A549 (cell line): Measurements from ENCODE around the gene PGBD1. TPM values are rescaled to one million over a fixed set of nuclear protein-coding genes. Genes with fewer than 3 reads are reported as not detected.
A peak's percentile ranks its signal among the peaks of the same experiment; 100 is the strongest.

Source experiments
- ATAC-seq, 2 experiments: fragments of 200-7000 bp in 1 of 2; fragments of >200 bp in 1 of 2; cut with Nextera tagmentation in 1 of 2; cut with Tn5 transposase in 1 of 2; 3 replicates each; pipeline versions ENCODE4 v1.8.0 to v1.9.1; 2018 to 2020; ENCODE audit warnings: mild to moderate bottlenecking in 1 of 2, moderate library complexity in 1 of 2
- CTCF ChIA-PET: fragments of 300-600 bp; sonication (Branson Sonifier 250); formaldehyde crosslinking; extraction: SDS; loops from one replicate; lab custom pipeline; 2021; ENCODE audit warnings: antibody characterized with exemption, inconsistent platforms; lab: Yijun Ruan, JAX
- POLR2A ChIA-PET: fragments of 350-600 bp; formaldehyde crosslinking; extraction: SDS; loops from one replicate; lab custom pipeline; 2021; ENCODE audit warnings: antibody characterized with exemption, inconsistent platforms; lab: Yijun Ruan, JAX
- DNase-seq, 2 experiments: peaks; one replicate each; pipeline versions ENCODE4 v3.0.0 to v3.0.0-alpha.2; 2011 to 2016; ENCODE audit warnings: low read depth in 1 of 2, low spot score in 1 of 2
- FAIRE-seq: peaks from 2 replicates; lab custom pipeline; 2011; peaks lifted over from hg19 to GRCh38; lab: Jason Lieb, UNC
- H3K27ac ChIP-seq, 2 experiments: fragments of >200 bp; sonication (Bioruptor Twin); formaldehyde crosslinking; 3 replicates each; pipeline ENCODE4 v1.5.1; 2016 to 2017
- H3K4me1 ChIP-seq: fragments of >200 bp; sonication (Bioruptor Twin); formaldehyde crosslinking; 3 replicates; pipeline ENCODE4 v1.6.1; 2016
- H3K4me2 ChIP-seq: fragments of >200 bp; sonication (Bioruptor Twin); formaldehyde crosslinking; 3 replicates; pipeline ENCODE4 v1.6.1; 2016
- H3K4me3 ChIP-seq: fragments of >200 bp; sonication (Bioruptor Twin); formaldehyde crosslinking; 3 replicates; pipeline ENCODE4 v1.5.1; 2016
- H3K9me3 ChIP-seq: fragments of >200 bp; sonication (Bioruptor Twin); formaldehyde crosslinking; 3 replicates; pipeline ENCODE4 v1.6.1; 2016
- BHLHE40 ChIP-seq: IDR thresholded peaks from 2 replicates; pipeline ENCODE4 v1.6.1; 2012; ENCODE audit warnings: low read depth, low read length, inconsistent platforms
- EHMT2 ChIP-seq: fragments of 200-600 bp; sonication (generic); IDR thresholded peaks from 2 replicates; pipeline ENCODE4 v1.6.1; 2016; ENCODE audit warnings: antibody characterized with exemption, low read depth, mild to moderate bottlenecking, moderate library complexity
- FOSB ChIP-seq: fragments of 250-450 bp; sonication (Bioruptor Pico); IDR thresholded peaks from 2 replicates; pipeline ENCODE4 v1.5.0; 2020; ENCODE audit warnings: mild to moderate bottlenecking, moderate library complexity
- HOXA7 ChIP-seq: fragments of 250-450 bp; sonication (Bioruptor Pico); IDR thresholded peaks from 2 replicates; pipeline ENCODE4 v1.5.0; 2020; ENCODE audit warnings: mild to moderate bottlenecking, moderate library complexity
- JUN ChIP-seq, 2 experiments: fragments of >200 bp; sonication (Bioruptor Twin); formaldehyde crosslinking; IDR thresholded peaks; 2 replicates in 1 of 2; 3 replicates in 1 of 2; pipeline ENCODE4 v1.6.1; 2016 to 2017
- KDM5A ChIP-seq: fragments of 200-600 bp; sonication (generic); IDR thresholded peaks from 2 replicates; pipeline ENCODE4 v1.6.1; 2016; ENCODE audit warnings: antibody characterized with exemption, mild to moderate bottlenecking
- MYC ChIP-seq: IDR thresholded peaks from 2 replicates; pipeline ENCODE4 v1.6.1; 2012; ENCODE audit warnings: mild to moderate bottlenecking, inconsistent platforms, low read length, improper control_type of control experiment, borderline replicate concordance
- NFE2L2 ChIP-seq: fragments of 150-350 bp; conservative IDR thresholded peaks from 2 replicates; pipeline ENCODE4 v1.6.1; 2014; ENCODE audit warnings: low read length
- PHF8 ChIP-seq: fragments of 200-600 bp; sonication (generic); IDR thresholded peaks from 2 replicates; pipeline ENCODE4 v1.6.1; 2016; ENCODE audit warnings: low read depth, mild to moderate bottlenecking, antibody characterized with exemption, moderate library complexity, borderline replicate concordance
- RFX5 ChIP-seq: fragments of 450-650 bp; IDR thresholded peaks from 2 replicates; pipeline ENCODE4 v1.7.1; 2014; ENCODE audit warnings: antibody characterized with exemption, mild to moderate bottlenecking, moderate library complexity
- SMC3 ChIP-seq: fragments of >200 bp; sonication (Bioruptor Twin); formaldehyde crosslinking; IDR thresholded peaks from 3 replicates; pipeline ENCODE4 v1.6.1; 2018; ENCODE audit warnings: inconsistent platforms
- TP53 ChIP-seq: fragments of 250-450 bp; sonication (Bioruptor Pico); IDR thresholded peaks from 2 replicates; pipeline ENCODE4 v1.5.0; 2021; ENCODE audit warnings: mild to moderate bottlenecking, moderate library complexity
- ZFP36 ChIP-seq: fragments of 450-650 bp; IDR thresholded peaks from 2 replicates; pipeline ENCODE4 v1.6.1; 2014; ENCODE audit warnings: borderline replicate concordance; ENCODE audit not compliant: partially characterized antibody
- ZNF302 ChIP-seq: fragments of 250-450 bp; sonication (Bioruptor Pico); IDR thresholded peaks from 2 replicates; pipeline ENCODE4 v1.9.0; 2021; ENCODE audit warnings: inconsistent platforms, mild to moderate bottlenecking, moderate library complexity
- WGBS: methylation state at CpG from one replicate; pipeline ENCODE4 v1.1.6; 2017; ENCODE audit errors: missing lambda C conversion rate; 5-methylcytosine and 5-hydroxymethylcytosine counted together
- polyA plus RNA-seq, 4 experiments: library from polyadenylated mRNA; depleted of rRNA in 3 of 4; stranded (reverse); fragments of >200 nt; fragmentation: RNase III in 1 of 4; extraction: RNeasy Plus Mini Kit Qiagen cat#74134 plus additional on column Dnase treatment in 1 of 4; gene quantifications; 2 replicates in 3 of 4; 3 replicates in 1 of 4; pipeline ENCODE4 v1.2.3, GENCODE V29; 2011 to 2017
- TF ChIP-seq, protein P1 (sequence below): IDR thresholded peaks from 2 replicates; pipeline ENCODE4 v1.6.1; 2012
- TF ChIP-seq, protein P2 (sequence below): IDR thresholded peaks from 2 replicates; pipeline ENCODE4 v1.6.1; 2012
- TF ChIP-seq, protein P3 (sequence below): fragments of 150-350 bp; IDR thresholded peaks from 2 replicates; pipeline ENCODE4 v1.6.1; 2014; ENCODE audit warnings: low read depth, mild to moderate bottlenecking, low read length
- TF ChIP-seq, protein P4 (sequence below): fragments of 450-650 bp; IDR thresholded peaks from 2 replicates; pipeline ENCODE4 v1.6.1; 2014; ENCODE audit warnings: antibody characterized with exemption

The PGBD1 gene
- polyA plus RNA-seq, 2 of the 4 experiments (the other 2 are of a cell fraction): 4.1 to 7.0 TPM

DNA sequence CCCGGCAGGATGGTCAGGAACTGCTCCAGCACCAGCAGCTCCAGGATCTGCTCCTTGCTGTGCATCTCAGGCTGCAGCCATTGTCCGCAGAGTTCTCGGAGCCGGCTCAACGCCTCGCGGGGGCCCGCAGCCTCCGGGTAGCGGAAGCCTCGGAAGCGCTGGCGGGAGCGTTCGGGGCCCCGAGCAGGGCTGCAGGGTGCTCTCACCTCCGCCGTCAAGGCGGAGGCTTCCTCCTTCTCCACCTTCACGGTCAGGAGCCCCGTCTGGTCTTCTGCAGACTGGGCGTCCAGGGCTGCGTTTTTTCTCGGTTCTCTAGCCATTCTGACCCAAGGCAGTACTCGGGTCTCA is 29.7 kb upstream of the PGBD1 start:
- CTCF ChIA-PET: no interaction called here
- FAIRE-seq: no peak
- ATAC-seq: peak; percentile 39 to 61; a peak in 3 of 6 replicates
- Histone ChIP-seq H3K4me1 (peaks cover 5% of the 10 kb centered on the region; the same call in 1 of the 3 replicates), H3K27ac (peak overlapping the region; percentile 75 to 91), H3K4me2 (peak overlapping the region; percentile 76), H3K4me3 (peak overlapping the region; percentile 86), H3K9me3 (no peaks in the 10 kb centered on the region)
- no peak for DNase-seq
- POLR2A ChIA-PET: interaction anchor here (0.9 to 2.1 kb wide), 7 partner anchors 8 to 115 kb away, joined by 3 to 25 read pairs (median 6); partner anchors contain the start of genes PGBD1, ZKSCAN8, ZSCAN26 and ZSCAN31
- WGBS: 0% methylated on average over 4 of the region's 25 CpGs
- TF ChIP-seq, protein P1, sequence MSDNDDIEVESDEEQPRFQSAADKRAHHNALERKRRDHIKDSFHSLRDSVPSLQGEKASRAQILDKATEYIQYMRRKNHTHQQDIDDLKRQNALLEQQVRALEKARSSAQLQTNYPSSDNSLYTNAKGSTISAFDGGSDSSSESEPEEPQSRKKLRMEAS: no peak
- no peak for TF ChIP-seq EHMT2
- TF ChIP-seq, protein P2, sequence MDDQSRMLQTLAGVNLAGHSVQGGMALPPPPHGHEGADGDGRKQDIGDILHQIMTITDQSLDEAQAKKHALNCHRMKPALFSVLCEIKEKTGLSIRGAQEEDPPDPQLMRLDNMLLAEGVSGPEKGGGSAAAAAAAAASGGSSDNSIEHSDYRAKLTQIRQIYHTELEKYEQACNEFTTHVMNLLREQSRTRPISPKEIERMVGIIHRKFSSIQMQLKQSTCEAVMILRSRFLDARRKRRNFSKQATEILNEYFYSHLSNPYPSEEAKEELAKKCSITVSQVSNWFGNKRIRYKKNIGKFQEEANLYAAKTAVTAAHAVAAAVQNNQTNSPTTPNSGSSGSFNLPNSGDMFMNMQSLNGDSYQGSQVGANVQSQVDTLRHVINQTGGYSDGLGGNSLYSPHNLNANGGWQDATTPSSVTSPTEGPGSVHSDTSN: no peak
- TF ChIP-seq ZFP36: no peak
- no peak for TF ChIP-seq FOSB (CRISPR knock-in tag)
- TF ChIP-seq RFX5: no peak
- TF ChIP-seq, protein P3, sequence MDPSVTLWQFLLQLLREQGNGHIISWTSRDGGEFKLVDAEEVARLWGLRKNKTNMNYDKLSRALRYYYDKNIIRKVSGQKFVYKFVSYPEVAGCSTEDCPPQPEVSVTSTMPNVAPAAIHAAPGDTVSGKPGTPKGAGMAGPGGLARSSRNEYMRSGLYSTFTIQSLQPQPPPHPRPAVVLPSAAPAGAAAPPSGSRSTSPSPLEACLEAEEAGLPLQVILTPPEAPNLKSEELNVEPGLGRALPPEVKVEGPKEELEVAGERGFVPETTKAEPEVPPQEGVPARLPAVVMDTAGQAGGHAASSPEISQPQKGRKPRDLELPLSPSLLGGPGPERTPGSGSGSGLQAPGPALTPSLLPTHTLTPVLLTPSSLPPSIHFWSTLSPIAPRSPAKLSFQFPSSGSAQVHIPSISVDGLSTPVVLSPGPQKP: no peak
- no peak for TF ChIP-seq TP53 (CRISPR knock-in tag)
- no peak for TF ChIP-seq HOXA7
- no peak for TF ChIP-seq ZNF302 (CRISPR knock-in tag)
- no peak for TF ChIP-seq MYC
- no peak for TF ChIP-seq KDM5A
- TF ChIP-seq NFE2L2: no peak

DNA sequence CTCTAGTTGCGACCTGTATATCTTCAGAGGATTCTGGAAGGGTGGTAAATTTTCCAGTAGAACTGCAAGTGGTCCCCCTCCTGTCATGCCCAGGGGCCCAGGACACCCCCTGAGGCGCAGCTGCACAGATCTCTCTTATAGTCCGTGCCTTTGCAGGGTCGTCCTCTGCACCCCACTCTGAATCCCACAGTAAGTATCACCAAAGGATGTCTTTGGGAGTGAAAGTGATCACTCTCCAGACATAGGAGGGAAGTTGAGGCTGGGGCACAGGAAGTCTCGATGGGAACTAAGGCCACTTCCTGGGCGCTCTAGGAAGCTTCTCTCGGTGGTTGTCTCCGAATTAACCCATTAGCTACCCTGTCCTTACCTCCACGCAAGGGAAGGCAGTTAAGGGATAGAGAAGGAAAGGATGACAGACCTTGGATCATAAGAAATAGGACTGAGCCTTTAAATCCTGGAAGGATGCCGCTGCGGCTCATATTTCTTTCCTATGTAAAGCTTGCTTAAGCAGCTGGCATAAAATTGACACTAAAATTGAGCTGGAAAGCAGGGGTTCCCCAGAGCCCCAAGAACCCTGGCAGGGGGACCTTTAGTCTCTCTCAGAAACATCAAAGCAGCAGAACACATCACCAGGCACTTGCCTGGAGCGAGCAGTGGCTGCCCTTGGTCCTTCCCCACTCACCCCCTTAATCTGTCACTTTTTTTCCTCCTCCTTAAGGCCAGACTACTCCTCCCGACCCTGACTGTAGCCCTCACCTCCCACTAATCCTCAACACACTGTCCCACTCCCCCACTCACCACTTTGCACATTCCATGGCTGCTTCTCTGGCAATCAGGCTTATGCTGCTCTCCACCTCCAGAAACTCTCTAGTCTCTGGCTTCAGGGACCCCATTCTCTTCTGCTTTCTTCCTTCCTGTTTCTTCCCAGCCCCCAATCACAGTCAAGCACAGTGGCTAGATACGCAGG is 29.1 kb upstream of the PGBD1 start, which contains the start of gene ZKSCAN4:
Gene ZKSCAN4 (minus strand): TSS at position 261 of the 967 bp plus-strand sequence. CDS start 289 bp downstream, outside the sequence.
- Histone ChIP-seq H3K27ac (peak within 1 kb of the TSS; percentile 75 to 91), H3K4me3 (peak within 1 kb of the TSS; percentile 86), H3K4me2 (peak within 1 kb of the TSS; percentile 76), H3K4me1 (peaks cover 5% of the 10 kb centered on the region; the same call in 1 of the 3 replicates), H3K9me3 (no peaks in the 10 kb centered on the region)
- ATAC-seq (peak; percentile 98), FAIRE-seq (no peak), DNase-seq (peak; percentile 64 to 90)
- TF ChIP-seq PHF8 (peak; percentile 43; the same call in 1 of the 2 replicates), JUN (IDR thresholded peaks at IDR 0.05) (peak in 1 of 2 experiments; percentile 53; a peak in 1 of 5 replicates), BHLHE40 (no peak), SMC3 (peak; percentile 20; the same call in 1 of the 3 replicates), KDM5A (peak; percentile 77)
- TF ChIP-seq, protein P1: peak; percentile 47; the same call in 1 of the 2 replicates
- TF ChIP-seq, protein P4, sequence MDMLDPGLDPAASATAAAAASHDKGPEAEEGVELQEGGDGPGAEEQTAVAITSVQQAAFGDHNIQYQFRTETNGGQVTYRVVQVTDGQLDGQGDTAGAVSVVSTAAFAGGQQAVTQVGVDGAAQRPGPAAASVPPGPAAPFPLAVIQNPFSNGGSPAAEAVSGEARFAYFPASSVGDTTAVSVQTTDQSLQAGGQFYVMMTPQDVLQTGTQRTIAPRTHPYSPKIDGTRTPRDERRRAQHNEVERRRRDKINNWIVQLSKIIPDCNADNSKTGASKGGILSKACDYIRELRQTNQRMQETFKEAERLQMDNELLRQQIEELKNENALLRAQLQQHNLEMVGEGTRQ: no peak
- WGBS: 13% methylated on average over 14 of the region's 14 CpGs
- POLR2A ChIA-PET: interaction anchor here (0.8 to 2.1 kb wide), 8 partner anchors 8 to 116 kb away, joined by 3 to 25 read pairs (median 5); partner anchors contain the start of genes PGBD1, ZKSCAN8, ZSCAN26 and ZSCAN31
- CTCF ChIA-PET: interaction anchor here (0.8 kb wide), 1 partner anchor 103 kb away, joined by 4 read pairs; no protein-coding TSS in a partner anchor
